Measurements from ENCODE around the gene HSBP1L1.

GRCh38 chr18:79923896-79924585 lies 40.4 kb upstream of the HSBP1L1 start:
- no peak for TF ChIP-seq EZH2 (IDR thresholded peaks at IDR 0.05; ENCODE audit: borderline replicate concordance, low read depth, low read length, severe bottlenecking)
- no peak for TF ChIP-seq CTCF (IDR thresholded peaks at IDR 0.05; ENCODE audit: extremely low read depth in 1 of 2, insufficient read depth in 1 of 2, low read depth in 1 of 2, low read length in 2 of 2)
